ENCODE measurements around the gene ITFG2.

GRCh38 chr12:2824541-2824940 lies 12.1 kb downstream of the ITFG2 start:
- TF ChIP-seq CTCF (IDR thresholded peaks at IDR 0.05; ENCODE audit: borderline replicate concordance, extremely low read depth, low read length, poor library complexity, severe bottlenecking) (no peak), EZH2 (IDR thresholded peaks at IDR 0.05; ENCODE audit: borderline replicate concordance, low read depth, low read length, severe bottlenecking) (no peak)

Measured in DND-41 (cell line).